Measurements from ENCODE around the gene MAN2A2. TPM values are rescaled to one million over a fixed set of nuclear protein-coding genes. Genes with fewer than 3 reads are reported as not detected.

MAN2A2 gene
- total and polyA plus RNA-seq, 7 experiments from 2014 or later, result 7.1 to 171 (median 132) TPM

DNA sequence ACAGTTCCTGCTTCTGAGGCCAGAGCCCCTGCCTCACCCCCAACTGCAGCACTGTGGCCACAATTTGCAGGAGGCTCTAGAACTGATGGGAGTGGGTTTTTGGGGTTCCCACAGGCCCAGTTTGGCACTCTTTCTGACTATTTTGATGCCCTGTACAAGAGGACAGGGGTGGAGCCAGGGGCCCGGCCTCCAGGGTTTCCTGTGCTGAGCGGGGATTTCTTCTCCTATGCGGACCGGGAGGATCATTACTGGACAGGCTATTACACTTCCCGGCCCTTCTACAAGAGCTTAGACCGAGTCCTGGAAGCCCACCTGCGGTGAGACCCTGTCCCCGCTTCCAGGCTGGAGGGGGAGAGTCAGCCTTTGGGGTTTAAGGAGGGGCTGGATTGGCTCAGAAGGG lies 6.9 kb downstream of the MAN2A2 start:
- Mint-ChIP-seq H3K4me3 (no peak overlapping the region), H3K27me3 (no peaks in the 10 kb centered on the region), H3K9me3 (no peaks in the 10 kb centered on the region), H3K27ac (no peak overlapping the region), H3K36me3 (peaks cover 9 to 54% (median 25%) of the 10 kb centered on the region in 5 donors), H3K4me1 (peaks cover 4 to 11% (median 9%) of the 10 kb centered on the region in 7 donors)
- no peaks in the 10 kb centered on the region for H3K27me3 ChIP-seq (ENCODE audit: control insufficient read depth in 2 of 2, insufficient read depth in 2 of 2, low read length in 2 of 2)
- H3K4me3 ChIP-seq (ENCODE audit: low read length), result no peak overlapping the region
- ATAC-seq (no peak), DNase-seq (no peak)
- no peak overlapping the region for H3K27ac ChIP-seq (ENCODE audit: low read depth, low read length)
- ChIA-PET POLR2A (no interaction called here), CTCF (no interaction called here)
- no peaks in the 10 kb centered on the region for H3K4me1 ChIP-seq (ENCODE audit: control insufficient read depth in 2 of 2, insufficient read depth in 2 of 2, low read length in 2 of 2)
- peaks cover 13 to 95% (median 43%) of the 10 kb centered on the region in 3 experiments for H3K36me3 ChIP-seq (ENCODE audit: control insufficient read depth in 2 of 3, insufficient read depth in 3 of 3, low read length in 3 of 3)
- H3K9me3 ChIP-seq (ENCODE audit: control insufficient read depth in 2 of 3, low read length in 3 of 3), result no peaks in the 10 kb centered on the region
- intact Hi-C loops (cut with micrococcal nuclease), result no loop called here

DNA sequence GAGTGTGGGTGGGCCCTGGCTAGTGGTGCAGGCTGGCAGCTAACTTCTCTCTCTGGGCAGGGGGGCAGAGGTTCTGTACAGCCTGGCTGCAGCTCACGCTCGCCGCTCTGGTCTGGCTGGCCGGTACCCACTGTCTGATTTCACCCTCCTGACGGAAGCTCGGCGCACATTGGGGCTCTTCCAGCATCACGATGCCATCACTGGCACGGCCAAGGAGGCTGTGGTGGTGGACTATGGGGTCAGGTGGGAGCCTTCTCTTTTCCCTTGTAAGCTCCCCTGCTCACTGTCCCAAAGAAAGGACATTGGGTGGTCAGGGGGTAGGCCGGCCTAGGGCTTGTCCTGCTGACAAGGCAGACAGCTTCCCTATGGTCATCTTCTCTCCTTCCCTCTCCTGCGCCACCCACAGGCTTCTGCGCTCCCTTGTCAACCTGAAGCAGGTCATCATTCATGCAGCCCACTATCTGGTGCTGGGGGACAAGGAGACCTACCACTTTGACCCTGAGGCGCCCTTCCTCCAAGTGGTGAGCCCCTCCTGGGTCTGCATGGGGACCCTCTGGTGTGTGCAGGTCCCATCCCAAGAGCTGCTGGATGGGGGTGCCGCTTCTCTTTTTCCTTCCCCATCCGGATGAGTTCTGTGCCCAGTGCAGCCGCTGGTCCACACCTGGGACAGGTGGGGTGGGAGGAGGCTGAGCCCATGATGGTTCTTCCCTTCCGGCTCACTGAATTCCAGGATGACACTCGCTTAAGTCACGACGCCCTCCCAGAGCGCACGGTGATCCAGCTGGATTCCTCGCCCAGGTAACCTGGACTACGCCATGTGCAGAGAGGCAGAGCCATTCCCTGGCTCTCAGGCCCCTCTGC lies 7.6 kb downstream of the MAN2A2 start:
- no peak overlapping the region for H3K4me3 Mint-ChIP-seq
- ChIA-PET POLR2A (interaction anchor here (0.5 kb wide), 1 partner anchor 12 kb away, joined by 6 read pairs; no protein-coding TSS in a partner anchor), CTCF (interaction anchor here (1.7 kb wide), 1 partner anchor 22 kb away, joined by 8 read pairs; the partner anchor contains the start of gene HDDC3)
- H3K4me1 Mint-ChIP-seq, result peaks cover 0 to 6% (median 4%) of the 10 kb centered on the region in 7 donors
- H3K27ac Mint-ChIP-seq, result no peak overlapping the region
- Histone ChIP-seq H3K36me3 (ENCODE audit: control insufficient read depth in 2 of 3, insufficient read depth in 3 of 3, low read length in 3 of 3) (peaks cover 13 to 95% (median 43%) of the 10 kb centered on the region in 3 experiments), H3K4me3 (ENCODE audit: low read length) (no peak overlapping the region), H3K9me3 (ENCODE audit: control insufficient read depth in 2 of 3, low read length in 3 of 3) (no peaks in the 10 kb centered on the region), H3K27ac (ENCODE audit: low read depth, low read length) (no peak overlapping the region), H3K4me1 (ENCODE audit: control insufficient read depth in 2 of 2, insufficient read depth in 2 of 2, low read length in 2 of 2) (no peaks in the 10 kb centered on the region), H3K27me3 (ENCODE audit: control insufficient read depth in 2 of 2, insufficient read depth in 2 of 2, low read length in 2 of 2) (no peaks in the 10 kb centered on the region)
- DNase-seq (no peak), ATAC-seq (no peak)
- H3K36me3 Mint-ChIP-seq, result peaks cover 5 to 54% (median 24%) of the 10 kb centered on the region in 5 donors
- no peaks in the 10 kb centered on the region for H3K27me3 Mint-ChIP-seq
- H3K9me3 Mint-ChIP-seq, result no peaks in the 10 kb centered on the region
- intact Hi-C loops (cut with micrococcal nuclease), result no loop called here

DNA sequence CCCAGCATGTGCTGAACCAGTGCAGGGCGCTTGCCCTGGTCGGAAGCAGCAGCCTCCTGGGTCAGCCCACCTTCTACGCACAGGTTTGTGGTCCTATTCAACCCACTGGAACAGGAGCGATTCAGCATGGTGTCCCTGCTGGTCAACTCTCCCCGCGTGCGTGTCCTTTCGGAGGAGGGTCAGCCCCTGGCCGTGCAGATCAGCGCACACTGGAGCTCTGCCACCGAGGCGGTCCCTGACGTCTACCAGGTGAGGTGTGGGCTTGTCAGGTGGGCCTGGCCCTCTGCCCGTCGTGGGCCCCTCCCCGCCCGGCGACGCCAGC lies 8.2 kb downstream of the MAN2A2 start:
- Histone ChIP-seq H3K9me3 (ENCODE audit: control insufficient read depth in 2 of 3, low read length in 3 of 3) (no peaks in the 10 kb centered on the region), H3K36me3 (ENCODE audit: control insufficient read depth in 2 of 3, insufficient read depth in 3 of 3, low read length in 3 of 3) (peaks cover 13 to 95% (median 40%) of the 10 kb centered on the region in 3 experiments), H3K4me1 (ENCODE audit: control insufficient read depth in 2 of 2, insufficient read depth in 2 of 2, low read length in 2 of 2) (no peaks in the 10 kb centered on the region), H3K27me3 (ENCODE audit: control insufficient read depth in 2 of 2, insufficient read depth in 2 of 2, low read length in 2 of 2) (no peaks in the 10 kb centered on the region), H3K27ac (ENCODE audit: low read depth, low read length) (no peak overlapping the region), H3K4me3 (ENCODE audit: low read length) (no peak overlapping the region)
- ATAC-seq, result no peak
- Mint-ChIP-seq H3K27me3 (no peaks in the 10 kb centered on the region), H3K36me3 (peaks cover 0 to 50% (median 18%) of the 10 kb centered on the region in 5 donors), H3K27ac (no peak overlapping the region), H3K4me1 (peaks cover 0 to 5% (median 0%) of the 10 kb centered on the region in 7 donors), H3K4me3 (no peak overlapping the region), H3K9me3 (no peaks in the 10 kb centered on the region)
- intact Hi-C loops (cut with micrococcal nuclease), result no loop called here
- no peak for DNase-seq
- ChIA-PET POLR2A (interaction anchor here (0.5 kb wide), 1 partner anchor 12 kb away, joined by 6 read pairs; no protein-coding TSS in a partner anchor), CTCF (interaction anchor here (1.7 kb wide), 1 partner anchor 22 kb away, joined by 8 read pairs; the partner anchor contains the start of gene HDDC3)

DNA sequence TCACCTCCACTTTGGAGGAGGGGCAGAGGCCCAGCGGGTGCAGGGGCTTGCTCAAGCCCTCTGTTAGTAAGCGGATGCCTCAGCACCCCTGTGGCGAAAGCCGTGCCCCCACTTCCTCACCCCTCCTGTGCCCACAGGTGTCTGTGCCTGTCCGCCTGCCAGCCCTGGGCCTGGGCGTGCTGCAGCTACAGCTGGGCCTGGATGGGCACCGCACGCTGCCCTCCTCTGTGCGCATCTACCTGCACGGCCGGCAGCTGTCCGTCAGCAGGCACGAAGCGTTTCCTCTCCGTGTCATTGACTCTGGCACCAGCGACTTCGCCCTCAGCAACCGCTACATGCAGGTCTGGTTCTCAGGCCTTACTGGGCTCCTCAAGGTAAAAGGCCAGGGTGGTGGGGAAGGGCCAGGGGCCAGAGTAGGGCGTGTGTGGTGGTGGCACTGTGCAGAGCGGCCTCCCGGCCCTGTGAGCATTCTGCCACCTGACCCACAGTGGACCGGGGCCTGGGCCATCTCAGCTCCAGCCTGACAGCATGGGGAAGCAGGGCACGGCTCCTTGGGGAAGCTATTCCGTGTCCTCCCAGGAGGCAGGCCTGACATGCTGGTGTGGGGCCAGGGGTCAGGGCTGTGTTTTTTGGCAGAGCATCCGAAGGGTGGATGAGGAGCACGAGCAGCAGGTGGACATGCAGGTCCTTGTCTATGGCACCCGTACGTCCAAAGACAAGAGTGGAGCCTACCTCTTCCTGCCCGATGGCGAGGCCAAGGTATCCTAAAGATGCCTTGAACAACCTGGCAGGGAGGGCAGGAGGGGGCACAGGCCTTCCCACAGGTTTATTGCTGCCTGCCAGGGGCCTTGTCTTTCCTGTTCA lies 9.0 kb downstream of the MAN2A2 start:
- ATAC-seq, result no peak
- no peak overlapping the region for H3K27ac Mint-ChIP-seq
- Histone ChIP-seq H3K4me1 (ENCODE audit: control insufficient read depth in 2 of 2, insufficient read depth in 2 of 2, low read length in 2 of 2) (no peaks in the 10 kb centered on the region), H3K36me3 (ENCODE audit: control insufficient read depth in 2 of 3, insufficient read depth in 3 of 3, low read length in 3 of 3) (peaks cover 13 to 95% (median 32%) of the 10 kb centered on the region in 3 experiments), H3K4me3 (ENCODE audit: low read length) (no peak overlapping the region), H3K27me3 (ENCODE audit: control insufficient read depth in 2 of 2, insufficient read depth in 2 of 2, low read length in 2 of 2) (no peaks in the 10 kb centered on the region), H3K27ac (ENCODE audit: low read depth, low read length) (no peak overlapping the region), H3K9me3 (ENCODE audit: control insufficient read depth in 2 of 3, low read length in 3 of 3) (no peaks in the 10 kb centered on the region)
- H3K36me3 Mint-ChIP-seq, result peaks cover 2 to 54% (median 23%) of the 10 kb centered on the region in 5 donors
- H3K4me3 Mint-ChIP-seq, result no peak overlapping the region
- intact Hi-C loops (cut with micrococcal nuclease), result no loop called here
- H3K4me1 Mint-ChIP-seq, result peaks cover 0 to 11% (median 0%) of the 10 kb centered on the region in 7 donors
- CTCF ChIA-PET, result interaction anchor here (1.7 kb wide), 1 partner anchor 21 kb away, joined by 8 read pairs; the partner anchor contains the start of gene HDDC3
- H3K27me3 Mint-ChIP-seq, result no peaks in the 10 kb centered on the region
- POLR2A ChIA-PET, result interaction anchor here (0.7 to 1.4 kb wide), 2 partner anchors 17 to 20 kb away, joined by 3 to 5 read pairs; partner anchors contain the start of gene HDDC3
- DNase-seq, result no peak
- no peaks in the 10 kb centered on the region for H3K9me3 Mint-ChIP-seq

DNA sequence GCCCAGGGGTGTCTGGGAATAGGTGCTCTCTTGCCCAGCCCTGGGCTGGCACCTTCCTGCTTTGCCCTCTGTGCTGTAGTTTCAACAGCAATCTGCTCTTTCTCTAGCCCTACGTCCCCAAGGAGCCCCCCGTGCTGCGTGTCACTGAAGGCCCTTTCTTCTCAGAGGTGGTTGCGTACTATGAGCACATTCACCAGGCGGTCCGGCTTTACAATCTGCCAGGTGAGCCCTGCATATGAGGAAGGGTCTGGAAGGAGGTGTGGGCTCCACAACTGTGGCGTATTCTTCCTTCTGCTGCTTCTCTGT lies 9.6 kb downstream of the MAN2A2 start:
- Histone ChIP-seq H3K27me3 (ENCODE audit: control insufficient read depth in 2 of 2, insufficient read depth in 2 of 2, low read length in 2 of 2) (no peaks in the 10 kb centered on the region), H3K4me1 (ENCODE audit: control insufficient read depth in 2 of 2, insufficient read depth in 2 of 2, low read length in 2 of 2) (no peaks in the 10 kb centered on the region), H3K4me3 (ENCODE audit: low read length) (no peak overlapping the region), H3K27ac (ENCODE audit: low read depth, low read length) (no peak overlapping the region), H3K9me3 (ENCODE audit: control insufficient read depth in 2 of 3, low read length in 3 of 3) (no peaks in the 10 kb centered on the region), H3K36me3 (ENCODE audit: control insufficient read depth in 2 of 3, insufficient read depth in 3 of 3, low read length in 3 of 3) (peaks cover 10 to 95% (median 27%) of the 10 kb centered on the region in 3 experiments)
- DNase-seq (no peak), ATAC-seq (no peak)
- no peaks in the 10 kb centered on the region for H3K9me3 Mint-ChIP-seq
- peaks cover 4 to 54% (median 24%) of the 10 kb centered on the region in 5 donors for H3K36me3 Mint-ChIP-seq
- no peaks in the 10 kb centered on the region for H3K27me3 Mint-ChIP-seq
- ChIA-PET CTCF (no interaction called here), POLR2A (interaction anchor here (1.4 kb wide), 1 partner anchor 19 kb away, joined by 5 read pairs; the partner anchor contains the start of gene HDDC3)
- intact Hi-C loops (cut with micrococcal nuclease), result no loop called here
- no peak overlapping the region for H3K27ac Mint-ChIP-seq
- peaks cover 0 to 11% (median 0%) of the 10 kb centered on the region in 7 donors for H3K4me1 Mint-ChIP-seq
- H3K4me3 Mint-ChIP-seq, result no peak overlapping the region

DNA sequence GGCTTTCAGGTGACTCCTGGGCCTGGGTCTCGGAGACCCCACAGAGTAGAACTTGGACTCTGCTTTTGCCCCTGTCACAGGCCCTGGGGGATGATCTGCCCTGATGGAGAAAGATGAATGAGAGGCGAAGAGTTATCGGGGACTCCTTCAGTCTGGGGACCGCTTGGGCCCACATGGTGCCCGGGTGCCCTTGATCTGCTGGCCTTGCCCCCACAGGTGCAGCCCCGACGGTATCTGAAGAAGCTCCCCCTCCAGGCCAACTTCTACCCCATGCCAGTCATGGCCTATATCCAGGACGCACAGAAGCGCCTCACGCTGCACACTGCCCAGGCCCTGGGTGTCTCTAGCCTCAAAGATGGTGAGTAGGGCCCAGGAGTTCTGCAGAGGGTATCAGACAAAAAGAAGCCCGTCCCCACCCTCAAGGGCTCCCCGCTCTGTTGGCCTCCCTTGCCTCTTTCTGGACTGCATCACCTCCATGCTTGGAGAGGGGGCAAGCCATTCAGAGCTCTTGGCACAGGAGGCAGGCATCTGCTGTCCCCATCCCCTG lies 10.4 kb downstream of the MAN2A2 start:
- Histone ChIP-seq H3K27ac (ENCODE audit: low read depth, low read length) (no peak overlapping the region), H3K36me3 (ENCODE audit: control insufficient read depth in 2 of 3, insufficient read depth in 3 of 3, low read length in 3 of 3) (peaks cover 7 to 97% (median 26%) of the 10 kb centered on the region in 3 experiments), H3K27me3 (ENCODE audit: control insufficient read depth in 2 of 2, insufficient read depth in 2 of 2, low read length in 2 of 2) (no peaks in the 10 kb centered on the region), H3K4me1 (ENCODE audit: control insufficient read depth in 2 of 2, insufficient read depth in 2 of 2, low read length in 2 of 2) (no peaks in the 10 kb centered on the region), H3K9me3 (ENCODE audit: control insufficient read depth in 2 of 3, low read length in 3 of 3) (no peaks in the 10 kb centered on the region), H3K4me3 (ENCODE audit: low read length) (no peak overlapping the region)
- POLR2A ChIA-PET, result interaction anchor here (0.6 to 1.4 kb wide), 4 partner anchors 12 to 1740 kb away, joined by 3 to 5 read pairs (median 3); partner anchors contain the start of gene HDDC3
- H3K27ac Mint-ChIP-seq, result no peak overlapping the region
- H3K4me1 Mint-ChIP-seq, result peaks cover 0 to 12% (median 0%) of the 10 kb centered on the region in 7 donors
- H3K9me3 Mint-ChIP-seq, result no peaks in the 10 kb centered on the region
- H3K36me3 Mint-ChIP-seq, result peaks cover 8 to 58% (median 26%) of the 10 kb centered on the region in 5 donors
- H3K4me3 Mint-ChIP-seq, result no peak overlapping the region
- ATAC-seq (no peak), DNase-seq (no peak)
- H3K27me3 Mint-ChIP-seq, result no peaks in the 10 kb centered on the region
- intact Hi-C loops (cut with micrococcal nuclease), result no loop called here
- CTCF ChIA-PET, result interaction anchor here (1.3 kb wide), 1 partner anchor 20 kb away, joined by 3 read pairs; no protein-coding TSS in a partner anchor
